HEK293 (cell line): ENCODE data around the gene FAXC.

ENCODE experiments used
- ZBTB10 ChIP-seq: fragments of 450-650 bp; formaldehyde crosslinking; IDR thresholded peaks from 2 replicates; pipeline ENCODE4 v1.5.1; 2016; ENCODE audit warnings: missing biosample characterization, missing genetic modification characterization
- ZNF350 ChIP-seq: fragments of 450-650 bp; formaldehyde crosslinking; IDR thresholded peaks from 2 replicates; pipeline ENCODE4 v1.5.0; 2017; ENCODE audit warnings: missing biosample characterization, mild to moderate bottlenecking, missing genetic modification characterization
- TF ChIP-seq, protein P1 (sequence below): fragments of 450-650 bp; formaldehyde crosslinking; IDR thresholded peaks from 2 replicates; pipeline ENCODE4 v1.5.1; 2016; ENCODE audit warnings: missing biosample characterization, missing genetic modification characterization

DNA sequence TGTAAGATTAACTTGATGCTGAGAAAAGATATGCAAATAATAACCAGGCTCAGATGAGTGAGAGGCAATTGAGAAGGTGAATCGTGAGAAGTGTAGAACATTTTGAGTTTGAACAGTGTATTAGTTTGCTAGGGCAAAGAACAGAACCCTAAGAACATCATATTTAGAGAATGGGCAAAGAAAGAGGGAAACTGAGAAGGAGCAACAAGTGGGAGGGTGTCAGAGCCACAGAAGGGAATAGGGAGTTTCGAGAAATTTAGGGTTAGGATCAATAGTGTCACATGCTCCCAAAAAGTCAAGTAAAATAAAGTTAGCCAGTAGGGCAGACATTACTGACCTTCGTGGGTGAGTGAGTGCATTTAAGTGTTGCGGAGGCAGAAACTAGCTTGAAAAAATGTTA lies 5.5 kb upstream of the FAXC start:
- no peak for TF ChIP-seq ZNF350 (tag by site-specific recombination)
- TF ChIP-seq, protein P1, sequence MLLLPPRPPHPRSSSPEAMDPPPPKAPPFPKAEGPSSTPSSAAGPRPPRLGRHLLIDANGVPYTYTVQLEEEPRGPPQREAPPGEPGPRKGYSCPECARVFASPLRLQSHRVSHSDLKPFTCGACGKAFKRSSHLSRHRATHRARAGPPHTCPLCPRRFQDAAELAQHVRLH (tag by site-specific recombination), result no peak
- TF ChIP-seq ZBTB10, result no peak
